ENCODE data around the gene PDE4D.
"Not testable (repeated sequence)": the region's sequence is repeated elsewhere in the genome, so short reads cannot be mapped to it uniquely, and the experiment has no call there.

PDE4D gene

DNA sequence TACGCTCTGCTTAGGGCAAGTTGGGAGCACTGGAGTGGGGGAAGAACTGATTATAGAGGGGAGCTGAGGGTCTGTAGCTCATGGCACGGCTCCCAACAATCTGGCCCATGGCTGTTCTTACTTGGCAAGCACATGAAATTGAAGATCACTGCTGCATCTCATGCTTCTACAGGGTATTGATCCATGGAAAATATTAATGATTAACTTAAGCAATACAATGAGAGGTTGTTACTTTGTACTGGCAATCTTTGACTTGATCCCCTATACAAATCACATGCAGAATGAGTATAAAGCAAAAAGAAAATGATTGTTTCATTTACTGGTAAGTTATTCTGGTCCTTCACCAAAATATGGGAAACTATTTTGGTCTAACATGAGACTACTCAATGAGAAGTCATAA, 481.1 kb downstream of the PDE4D start:
- DNase-seq: no peak

DNA sequence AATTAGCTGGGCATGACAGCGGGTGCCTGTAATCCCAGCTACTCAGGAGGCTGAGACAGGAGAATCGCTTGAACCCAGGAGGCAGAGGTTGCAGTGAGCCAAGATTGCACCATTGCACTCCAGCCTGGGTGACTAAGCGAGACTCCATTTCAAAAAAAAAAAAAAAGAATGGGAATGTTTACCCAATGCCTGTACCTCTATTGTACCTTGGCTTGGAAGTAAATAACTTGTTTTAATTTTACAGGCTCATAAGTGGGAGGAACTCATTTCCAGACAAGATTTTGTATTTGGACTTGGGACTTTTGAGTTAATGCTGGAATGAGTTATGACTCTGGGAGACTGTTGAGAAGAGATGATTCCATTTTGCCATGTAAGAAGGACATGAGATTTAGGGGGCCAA, 484.5 kb downstream of the PDE4D start:
- DNase-seq: not testable (repeated sequence)

DNA sequence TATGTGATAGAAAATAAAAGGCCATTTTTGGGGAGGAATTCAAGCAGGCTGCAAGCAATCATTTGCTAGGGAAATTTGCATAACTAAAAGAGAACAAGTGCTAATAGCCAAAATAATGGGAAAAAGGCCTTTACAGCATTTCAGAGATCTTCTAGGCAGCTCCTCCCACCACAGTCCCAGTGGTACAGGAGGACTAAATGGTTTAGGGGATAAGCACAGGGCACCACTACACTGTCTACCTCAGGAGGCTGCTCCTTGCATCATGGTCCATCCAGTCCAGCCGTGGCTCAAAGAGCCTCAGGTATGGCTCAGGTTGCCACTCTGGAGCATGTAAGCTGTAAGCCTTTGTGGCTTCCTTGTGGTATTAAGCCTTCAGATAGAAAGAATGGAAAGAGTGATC, 485.6 kb downstream of the PDE4D start:
- DNase-seq: no peak

DNA sequence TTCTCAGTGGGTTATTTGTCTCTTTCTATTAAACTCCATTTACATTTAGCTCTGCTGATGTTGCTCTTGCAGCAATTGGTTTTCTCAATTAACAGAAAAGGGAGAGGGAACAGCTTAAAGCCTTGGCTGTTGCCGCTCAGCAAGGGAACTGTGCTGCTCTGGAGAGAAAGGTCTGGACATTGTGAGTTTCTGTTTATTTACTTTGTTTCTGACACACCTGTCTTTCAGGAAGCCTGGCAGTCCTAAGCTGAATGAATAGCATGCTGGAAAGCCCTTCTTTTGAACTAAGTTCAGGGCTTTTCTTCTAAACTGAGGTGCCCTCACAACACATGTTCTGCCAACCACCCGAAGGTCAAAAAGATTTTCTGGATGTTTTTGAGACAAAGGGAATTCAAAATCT, 491.9 kb downstream of the PDE4D start:
- no peak for DNase-seq

- DNase-seq: not testable (repeated sequence)
These were observed 498.6 kb downstream of the PDE4D start for GRCh38 chr5:59394956-59395355.

DNA sequence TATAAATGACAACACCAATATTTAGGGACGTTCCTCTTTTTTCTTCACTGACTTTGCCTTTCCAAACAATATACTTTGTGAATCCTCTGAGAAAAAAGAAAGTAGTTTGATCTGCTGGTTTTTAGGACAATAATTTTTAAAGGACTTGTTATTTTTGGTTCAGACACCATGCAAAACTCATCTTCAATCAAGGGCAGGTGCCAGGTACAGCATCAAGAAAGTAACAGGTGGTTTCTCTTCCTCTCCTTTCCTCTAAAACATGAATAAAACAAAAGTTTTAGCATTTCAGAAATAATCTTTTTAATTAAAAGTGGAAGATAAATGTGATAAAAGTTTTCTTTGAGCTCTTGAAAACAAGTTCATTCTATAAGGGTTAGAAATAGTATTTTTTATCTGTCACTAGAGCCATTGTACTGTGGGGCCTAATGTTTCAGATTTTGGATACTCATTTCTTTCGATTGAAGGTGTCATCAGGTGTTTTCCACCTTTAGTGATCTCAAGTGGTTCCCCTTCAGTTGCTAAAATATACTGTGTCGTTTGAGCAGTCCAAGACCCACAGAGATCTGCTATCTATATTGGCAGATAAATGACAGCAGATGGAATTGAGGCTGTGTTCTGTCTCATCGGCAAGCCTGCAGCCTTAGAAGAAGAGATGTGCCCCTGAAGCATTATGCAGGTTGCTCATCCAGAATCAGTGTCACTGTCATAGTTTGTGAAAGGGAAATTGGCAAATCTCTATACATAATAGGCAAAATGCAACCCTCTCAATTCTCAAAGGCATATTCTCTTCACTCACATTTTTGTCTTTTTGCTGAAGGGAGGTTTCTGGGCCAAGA, 499.7 kb downstream of the PDE4D start:
- no peak for DNase-seq

GRCh38 chr5:59391576-59391975, 501.9 kb downstream of the PDE4D start:
- no peak for DNase-seq

GRCh38 chr5:59390989-59391388, 502.5 kb downstream of the PDE4D start:
- no peak for DNase-seq

DNA sequence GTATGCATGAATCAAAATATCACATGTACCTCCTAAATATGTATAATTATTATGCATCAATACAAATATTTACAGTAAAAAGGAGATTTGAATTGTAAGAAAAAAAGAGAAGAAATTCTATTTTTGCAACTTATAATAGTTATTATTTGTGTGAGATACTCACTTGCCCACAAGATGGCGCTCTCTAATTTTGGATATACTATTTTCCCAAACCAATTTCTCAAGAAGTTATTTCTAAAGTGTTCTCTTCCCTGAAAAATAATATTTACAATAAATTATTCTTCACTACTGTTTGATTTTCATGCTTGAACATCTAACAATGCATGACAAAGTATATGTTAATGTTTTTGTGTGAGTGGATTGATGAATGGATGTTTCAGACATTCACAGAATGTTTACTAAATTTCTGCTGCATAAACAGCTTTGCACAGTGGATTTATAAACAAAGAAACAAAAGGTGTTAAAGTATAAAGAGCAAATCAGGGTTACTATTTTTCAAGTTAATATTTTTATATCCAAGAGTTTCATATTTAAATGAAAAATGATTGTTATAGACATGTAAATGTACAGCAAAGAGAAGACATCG, 503.4 kb downstream of the PDE4D start:
- peak; percentile 41 for DNase-seq

GRCh38 chr5:59387127-59387526, 506.4 kb downstream of the PDE4D start:
- no peak for DNase-seq

DNA sequence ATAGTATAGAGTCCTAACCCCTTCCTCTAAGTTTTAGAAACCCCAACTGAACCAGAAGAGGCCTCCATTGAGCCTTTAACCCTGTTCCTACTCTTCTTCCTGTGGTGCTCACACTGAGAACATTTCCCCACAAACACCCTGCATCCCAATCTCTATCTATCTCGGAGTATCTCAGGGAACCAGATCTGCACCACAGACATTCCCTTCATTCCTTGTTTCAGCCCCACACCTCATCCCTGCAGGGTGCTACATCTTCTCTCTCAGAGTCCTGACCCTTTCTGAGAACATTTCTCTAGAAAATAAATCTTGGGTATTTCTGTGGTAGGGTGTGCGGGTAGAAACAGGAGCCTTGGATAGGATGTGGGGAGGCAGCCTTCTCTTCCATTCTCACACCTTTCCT, 507.8 kb downstream of the PDE4D start:
- no peak for DNase-seq

- DNase-seq: peak; percentile 84
These were observed 513.1 kb downstream of the PDE4D start for GRCh38 chr5:59380350-59380951.

GRCh38 chr5:59374036-59374435, 519.5 kb downstream of the PDE4D start:
- not testable (repeated sequence) for DNase-seq

- no peak for DNase-seq
These were observed 521.9 kb downstream of the PDE4D start for GRCh38 chr5:59371525-59372127.

DNA sequence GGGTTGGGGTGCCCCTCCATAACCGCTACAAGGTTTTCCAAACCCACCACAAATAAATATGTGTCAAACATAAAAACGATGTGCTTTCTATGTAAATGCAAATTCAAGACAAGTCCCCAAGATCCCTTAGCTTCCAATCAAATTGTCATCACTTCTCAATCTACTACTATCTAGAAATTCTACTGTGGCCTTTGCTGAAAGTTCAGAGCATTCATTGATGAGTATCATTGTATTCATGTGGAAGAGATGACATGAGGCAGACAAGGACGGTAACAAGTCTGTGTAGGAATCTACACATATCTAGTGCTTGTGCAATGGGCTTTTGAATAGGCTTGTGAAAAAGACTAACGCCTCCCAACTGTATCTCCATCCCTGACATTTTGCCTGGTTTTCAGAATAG, 524.6 kb downstream of the PDE4D start:
- no peak for DNase-seq

DNA sequence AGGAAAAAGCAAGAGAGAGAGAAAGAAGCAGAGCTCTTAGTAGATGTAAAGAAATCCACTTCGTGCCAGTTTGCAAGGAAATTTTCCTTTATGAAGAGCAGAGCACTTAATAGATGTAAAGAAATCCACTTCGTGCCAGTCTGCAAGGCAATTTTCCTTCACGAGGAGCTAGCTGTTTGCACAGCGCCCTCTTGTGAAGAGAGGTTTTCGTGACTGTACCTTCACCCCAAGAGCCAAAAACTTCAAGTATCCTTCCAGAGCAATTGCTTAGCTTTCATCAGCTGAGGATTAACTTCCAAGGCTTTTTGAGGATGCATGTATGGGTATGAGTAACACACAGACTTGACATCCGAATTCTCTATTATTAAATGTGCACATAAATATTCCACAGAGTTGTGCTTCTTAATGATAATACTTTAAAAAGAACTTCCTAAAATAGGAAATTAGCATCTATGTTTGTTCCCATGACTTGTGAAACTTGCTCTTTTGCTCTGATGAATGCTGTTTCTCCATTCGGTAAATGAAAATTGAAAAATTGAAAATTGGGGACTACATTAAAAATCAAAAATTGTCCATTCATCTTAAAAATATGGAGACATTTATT, 525.6 kb downstream of the PDE4D start:
- peak; percentile 65 for DNase-seq

GRCh38 chr5:59366784-59367183, 526.7 kb downstream of the PDE4D start:
- DNase-seq: no peak

DNA sequence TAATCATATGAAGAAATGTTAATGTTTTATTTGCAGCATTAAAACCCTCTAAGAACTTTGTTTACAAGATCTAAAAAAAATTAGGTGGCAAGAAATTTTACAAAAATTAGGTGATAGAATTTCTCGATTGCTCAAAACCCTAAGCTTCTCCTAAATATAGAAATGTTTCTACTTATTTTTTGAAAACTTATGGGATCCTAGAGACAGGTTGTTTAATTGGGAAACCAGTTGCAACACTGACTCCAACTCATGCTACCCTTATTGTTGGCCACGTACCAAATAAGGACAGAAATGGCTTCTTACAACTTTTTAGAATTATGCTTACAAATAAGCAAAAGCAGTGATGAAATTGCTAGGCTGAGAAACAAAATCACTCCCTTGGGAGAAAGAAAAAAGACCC, 531.1 kb downstream of the PDE4D start:
- DNase-seq: no peak

DNA sequence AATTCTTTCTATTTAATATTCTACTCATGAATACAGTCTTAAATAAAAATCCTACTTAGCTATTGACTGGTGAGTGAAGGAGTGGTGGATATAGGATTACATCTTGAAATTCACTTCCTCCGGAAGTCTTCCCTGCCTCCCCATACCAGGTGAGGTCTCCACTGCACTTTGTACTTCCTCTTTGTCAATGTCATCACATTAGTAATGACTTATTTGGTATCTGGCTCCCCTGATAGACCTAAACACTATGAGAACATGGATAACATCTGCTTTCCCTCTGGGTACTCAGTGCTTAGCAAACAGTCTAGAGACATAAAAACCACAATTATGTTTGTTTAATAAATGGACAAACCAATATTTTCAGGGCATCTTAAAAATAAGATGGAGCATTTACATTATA, 532.1 kb downstream of the PDE4D start:
- DNase-seq: no peak

GRCh38 chr5:59360130-59360555, 533.4 kb downstream of the PDE4D start:
- DNase-seq: no peak

DNA sequence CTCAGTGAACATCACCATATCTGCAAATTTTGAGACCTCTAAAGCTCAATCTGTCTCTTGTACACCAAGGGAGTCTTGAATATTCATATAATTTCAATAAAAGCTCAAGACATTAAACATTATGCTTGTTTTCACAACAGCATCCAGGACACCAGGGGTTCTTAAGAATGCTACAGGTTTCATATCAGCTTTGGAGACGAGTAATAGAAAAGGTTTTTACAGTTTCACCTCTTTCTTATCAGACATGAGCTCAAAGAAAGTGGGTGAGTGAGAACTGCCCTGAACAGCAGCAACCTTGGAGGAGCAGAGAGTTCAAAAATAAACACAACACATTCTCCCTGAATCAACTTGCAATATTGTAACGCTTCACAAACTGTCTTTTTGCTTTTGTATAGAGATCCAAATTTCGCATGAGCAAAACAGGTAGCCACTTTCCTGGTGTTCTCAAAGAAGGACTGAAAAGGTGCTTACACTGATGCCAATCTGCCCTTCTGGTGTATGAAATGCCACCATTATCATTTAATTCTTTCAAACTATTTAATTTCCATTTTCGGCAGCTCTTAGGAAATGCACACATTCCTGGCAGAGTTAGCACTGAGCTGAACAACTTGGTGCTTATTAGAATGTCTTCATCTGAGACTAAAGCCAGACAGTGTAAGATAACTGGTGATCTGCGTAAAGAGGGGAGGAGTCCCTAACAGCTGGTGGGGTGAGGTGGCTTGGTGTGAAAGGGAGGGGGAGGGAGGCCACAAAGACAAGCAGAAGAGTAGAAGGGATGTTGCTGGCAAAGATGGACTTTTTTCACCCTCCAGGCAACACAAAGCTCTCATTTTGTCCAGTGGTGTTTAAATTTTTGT, 535.3 kb downstream of the PDE4D start:
- peak; percentile 12 for DNase-seq

GRCh38 chr5:59357381-59357977, 536.0 kb downstream of the PDE4D start:
- peak; percentile 12 for DNase-seq
